Body of pancreas (tissue), 4 donors: ENCODE measurements around the gene NPPC. TPM values are rescaled to one million over a fixed set of nuclear protein-coding genes. Genes with fewer than 3 reads are reported as not detected.
A peak's percentile ranks its signal among the peaks of the same experiment; 100 is the strongest.

ENCODE experiments used
- ATAC-seq: fragments of 150-250 bp; one replicate; pipeline ENCODE4 v1.9.1; 2016
- DNase-seq, 4 donors: peaks; one replicate each; pipeline ENCODE4 v3.0.0-alpha.2; 2019
- H3K27ac ChIP-seq, 4 donors: fragments of 200-600 bp; sonication (generic); 1 replicate in 3 of 4; 2 replicates in 1 of 4; pipeline versions ENCODE4 v1.5.1 to v1.6.1; 2016 to 2019; ENCODE audit warnings: mild to moderate bottlenecking in 1 of 4, mixed read lengths in 1 of 4, moderate library complexity in 1 of 4
- H3K27me3 ChIP-seq, 2 donors: fragments of 200-600 bp; sonication (generic); one replicate each; pipeline ENCODE4 v1.6.0; 2016; ENCODE audit warnings: mild to moderate bottlenecking in 1 of 2
- H3K36me3 ChIP-seq, 2 donors: fragments of 200-600 bp; sonication (generic); replicated peaks in 1 of 2; 2 replicates each; pipeline ENCODE4 v1.5.1; 2016; ENCODE audit warnings: low read depth in 2 of 2; ENCODE audit not compliant: insufficient read depth in 1 of 2
- H3K4me1 ChIP-seq: fragments of 200-600 bp; sonication (generic); one replicate; pipeline ENCODE4 v1.6.0; 2016
- H3K4me3 ChIP-seq, 2 donors: fragments of 200-600 bp; sonication (generic); 1 replicate in 1 of 2; 2 replicates in 1 of 2; pipeline ENCODE4 v1.5.1; 2016 to 2019
- H3K9me3 ChIP-seq, 3 donors: fragments of 200-600 bp; sonication (generic); 1 replicate in 2 of 3; 2 replicates in 1 of 3; pipeline ENCODE4 v1.5.1; 2016
- POLR2A ChIP-seq, 3 donors: fragments of 450-650 bp; IDR thresholded peaks; one replicate each; pipeline ENCODE4 v1.6.1; 2016; ENCODE audit warnings: antibody characterized with exemption in 3 of 3, mild to moderate bottlenecking in 2 of 3
- WGBS, 2 donors: methylation state at CpG; one replicate each; pipeline ENCODE4 v1.1.5; 2017; 5-methylcytosine and 5-hydroxymethylcytosine counted together
- intact Hi-C: fragments of 100-400 bp; cut with DNase I; formaldehyde crosslinking; loops from one replicate; pipeline ENCODE4 v1.15.1; 2023
- total RNA-seq, 2 donors: library from RNA; depleted of rRNA; stranded (reverse); fragments of >200 nt; gene quantifications; one replicate each; pipeline ENCODE4 v1.1.0, GENCODE V29; 2016
- TF ChIP-seq, protein P1 (sequence below), 7 experiments: fragments of 450-650 bp in 4 of 7; fragments of 200-600 bp in 3 of 7; sonication (generic) in 3 of 7; IDR thresholded peaks; one replicate each; pipeline ENCODE4 v1.5.1; 2016 to 2019; ENCODE audit warnings: antibody characterized with exemption in 7 of 7

The NPPC gene
- total RNA-seq, 2 donors from 2014 or later, result 1.3 TPM; not detected in 1

DNA sequence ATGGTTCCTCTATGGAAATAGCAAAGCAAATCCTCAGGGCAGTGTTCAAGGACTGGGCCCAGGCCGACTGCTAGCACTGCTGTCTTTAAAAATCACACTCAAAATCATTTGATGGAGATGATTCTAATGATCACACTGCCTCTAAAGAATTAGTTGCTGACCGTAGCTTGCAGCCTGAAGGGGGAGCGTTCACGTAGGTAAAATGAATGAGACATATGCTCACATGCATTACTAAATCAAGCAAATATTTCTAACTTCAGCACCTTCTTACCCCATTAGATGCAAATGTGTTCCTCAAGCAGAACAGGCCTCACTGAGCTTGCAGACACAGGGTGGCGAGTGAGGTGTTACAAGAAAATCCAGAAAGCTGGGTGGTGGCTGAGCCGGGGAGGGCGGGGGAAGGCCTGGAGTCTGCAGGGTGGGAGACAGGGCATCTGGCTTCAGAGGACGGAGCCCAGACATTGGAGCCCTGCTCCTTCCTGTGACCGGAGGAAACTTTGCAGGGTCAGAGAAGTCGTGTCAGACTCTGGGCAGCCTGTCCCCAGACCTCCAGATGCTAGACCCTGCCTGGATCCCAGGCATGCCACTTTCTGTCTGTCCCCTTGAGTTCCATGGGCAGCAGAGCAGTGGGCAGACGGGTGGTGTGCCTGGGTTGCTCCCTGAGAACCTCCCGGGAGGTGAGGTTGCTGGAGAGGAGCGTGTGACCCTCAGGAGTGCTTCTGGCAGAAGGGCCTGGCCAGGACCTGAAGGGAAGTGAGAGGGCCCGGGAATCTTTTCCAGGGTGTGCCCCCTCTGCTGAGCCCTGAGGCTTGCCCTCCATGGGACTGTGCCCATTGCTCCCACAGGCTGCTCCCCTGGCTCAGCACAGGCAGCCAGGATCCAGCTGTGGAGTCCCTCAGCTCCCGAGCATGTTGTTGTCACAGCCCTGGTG lies 7.1 kb upstream of the NPPC start:
- Histone ChIP-seq H3K27me3 (no peaks in the 10 kb centered on the region), H3K36me3 (no peaks in the 10 kb centered on the region), H3K4me3 (no peak overlapping the region), H3K9me3 (no peaks in the 10 kb centered on the region), H3K4me1 (no peaks in the 10 kb centered on the region), H3K27ac (no peak overlapping the region)
- ATAC-seq (no peak), DNase-seq (no peak)
- intact Hi-C loops, result loop anchor here (5.0 kb wide), 1 partner anchor 209 kb away; no protein-coding TSS in a partner anchor
- TF ChIP-seq, protein P1, sequence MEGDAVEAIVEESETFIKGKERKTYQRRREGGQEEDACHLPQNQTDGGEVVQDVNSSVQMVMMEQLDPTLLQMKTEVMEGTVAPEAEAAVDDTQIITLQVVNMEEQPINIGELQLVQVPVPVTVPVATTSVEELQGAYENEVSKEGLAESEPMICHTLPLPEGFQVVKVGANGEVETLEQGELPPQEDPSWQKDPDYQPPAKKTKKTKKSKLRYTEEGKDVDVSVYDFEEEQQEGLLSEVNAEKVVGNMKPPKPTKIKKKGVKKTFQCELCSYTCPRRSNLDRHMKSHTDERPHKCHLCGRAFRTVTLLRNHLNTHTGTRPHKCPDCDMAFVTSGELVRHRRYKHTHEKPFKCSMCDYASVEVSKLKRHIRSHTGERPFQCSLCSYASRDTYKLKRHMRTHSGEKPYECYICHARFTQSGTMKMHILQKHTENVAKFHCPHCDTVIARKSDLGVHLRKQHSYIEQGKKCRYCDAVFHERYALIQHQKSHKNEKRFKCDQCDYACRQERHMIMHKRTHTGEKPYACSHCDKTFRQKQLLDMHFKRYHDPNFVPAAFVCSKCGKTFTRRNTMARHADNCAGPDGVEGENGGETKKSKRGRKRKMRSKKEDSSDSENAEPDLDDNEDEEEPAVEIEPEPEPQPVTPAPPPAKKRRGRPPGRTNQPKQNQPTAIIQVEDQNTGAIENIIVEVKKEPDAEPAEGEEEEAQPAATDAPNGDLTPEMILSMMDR (IDR thresholded peaks at IDR 0.05), result no peak
- no peak for TF ChIP-seq POLR2A (IDR thresholded peaks at IDR 0.05)
- 73 to 82% methylated on average over 10 to 14 of the region's 15 CpGs for WGBS, 2 donors

DNA sequence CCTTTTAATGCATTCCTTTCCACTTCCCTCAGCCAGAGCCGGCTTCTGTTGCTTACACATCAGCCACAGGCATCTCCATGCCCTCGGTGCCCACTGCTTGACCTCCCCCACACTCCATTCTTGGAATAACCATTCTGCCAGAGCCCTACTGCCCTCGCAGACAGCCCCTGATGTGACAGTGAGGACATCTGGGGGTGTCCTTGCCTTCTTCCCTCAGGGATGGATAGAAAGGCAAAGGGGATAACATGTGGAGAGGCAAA lies 6.4 kb upstream of the NPPC start:
- Histone ChIP-seq H3K4me1 (no peaks in the 10 kb centered on the region), H3K27me3 (no peaks in the 10 kb centered on the region), H3K36me3 (no peaks in the 10 kb centered on the region), H3K4me3 (no peak overlapping the region), H3K9me3 (no peaks in the 10 kb centered on the region), H3K27ac (no peak overlapping the region)
- ATAC-seq (no peak), DNase-seq (no peak)
- TF ChIP-seq POLR2A (IDR thresholded peaks at IDR 0.05), result no peak
- TF ChIP-seq, protein P1 (IDR thresholded peaks at IDR 0.05), result no peak
- intact Hi-C loops, result loop anchor here (5.0 kb wide), 1 partner anchor 210 kb away; no protein-coding TSS in a partner anchor
- 74 to 89% methylated on average over 3 of the region's 3 CpGs for WGBS, 2 donors

DNA sequence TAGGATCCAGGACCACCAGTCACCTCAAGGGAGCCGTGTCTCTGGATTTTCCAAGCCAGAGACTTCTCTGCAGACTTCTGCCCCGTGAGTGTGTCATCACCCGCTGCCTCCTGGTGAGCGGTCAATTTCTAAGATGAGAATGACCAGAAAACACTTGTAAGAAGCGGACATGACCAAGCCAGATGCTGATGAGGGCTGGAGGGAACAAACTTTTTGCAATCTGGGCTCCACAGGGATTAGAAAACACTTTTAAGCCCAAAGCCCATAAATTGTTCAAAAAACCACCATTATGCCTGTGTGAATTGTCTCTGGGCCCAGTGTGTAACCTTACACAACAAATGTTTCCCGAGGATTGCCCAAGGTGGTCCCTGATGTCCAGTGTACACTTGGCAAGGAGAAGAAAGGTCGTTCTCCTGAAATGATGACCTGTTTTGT lies 5.3 kb upstream of the NPPC start:
- H3K27ac ChIP-seq, result no peak overlapping the region
- TF ChIP-seq POLR2A (IDR thresholded peaks at IDR 0.05), result no peak
- TF ChIP-seq, protein P1 (IDR thresholded peaks at IDR 0.05), result no peak
- peaks cover 0 to 7% of the 10 kb centered on the region in 2 donors for H3K27me3 ChIP-seq
- DNase-seq (no peak), ATAC-seq (peak; percentile 24)
- no peak overlapping the region for H3K4me3 ChIP-seq
- intact Hi-C loops, result loop anchor here (5.0 kb wide), 1 partner anchor 211 kb away; no protein-coding TSS in a partner anchor
- H3K4me1 ChIP-seq, result peaks cover 8% of the 10 kb centered on the region
- 71 to 85% methylated on average over 6 to 7 of the region's 7 CpGs for WGBS, 2 donors
- no peaks in the 10 kb centered on the region for H3K36me3 ChIP-seq
- H3K9me3 ChIP-seq, result no peaks in the 10 kb centered on the region

DNA sequence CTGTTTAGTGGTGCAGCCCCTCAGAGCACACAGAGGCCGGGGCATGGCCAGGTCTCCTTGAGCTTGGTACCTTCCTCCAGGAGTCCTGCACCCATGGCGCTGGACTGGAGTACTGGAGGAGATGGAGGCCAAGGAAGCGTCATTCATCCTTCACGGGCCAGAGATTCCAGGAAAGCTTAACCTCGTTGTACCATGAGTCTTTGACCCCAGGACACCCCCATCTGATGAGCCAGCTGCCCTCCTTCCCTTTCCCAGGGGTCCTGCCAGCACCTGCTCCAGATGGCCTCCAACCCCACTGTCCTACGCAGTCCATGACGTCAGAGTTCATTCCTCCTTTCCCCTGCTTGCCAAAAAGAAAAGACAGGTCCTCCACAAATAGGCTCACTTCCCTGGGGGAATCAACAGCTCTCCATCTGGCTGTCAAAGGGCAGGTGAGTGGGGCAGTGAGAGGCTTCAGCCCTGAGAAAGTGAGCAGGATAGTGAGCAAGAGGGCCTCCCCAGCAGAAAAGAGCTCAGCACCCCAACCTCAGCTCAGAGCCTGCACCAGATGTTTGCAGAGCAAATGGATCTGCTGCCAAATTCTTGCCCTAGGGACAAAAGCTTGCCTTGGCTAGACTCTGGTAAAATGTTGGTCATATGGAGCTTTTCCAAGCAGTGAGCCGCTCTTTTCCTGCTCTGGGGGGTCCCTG lies 4.5 kb upstream of the NPPC start:
- ATAC-seq (peak; percentile 36), DNase-seq (no peak)

More for the DNA sequence above, 4.5 kb upstream of the NPPC start:
- Histone ChIP-seq H3K27ac (no peak overlapping the region), H3K4me1 (peaks cover 16% of the 10 kb centered on the region), H3K36me3 (no peaks in the 10 kb centered on the region), H3K9me3 (no peaks in the 10 kb centered on the region), H3K27me3 (peaks cover 0 to 12% of the 10 kb centered on the region in 2 donors), H3K4me3 (no peak overlapping the region)
- no peak for TF ChIP-seq POLR2A (IDR thresholded peaks at IDR 0.05)
- TF ChIP-seq, protein P1 (IDR thresholded peaks at IDR 0.05), result no peak
- 63 to 72% methylated on average over 7 to 8 of the region's 8 CpGs for WGBS, 2 donors
- intact Hi-C loops, result loop anchor here (5.0 kb wide), 1 partner anchor 212 kb away; no protein-coding TSS in a partner anchor
